HG03280 (cell line): ENCODE data around the gene LMBR1L.

Source experiments
- ATAC-seq: cut with Tn5 transposase; IDR thresholded peaks from one replicate; pipeline ENCODE4 v1.9.1; 2021; ENCODE audit warnings: mild to moderate bottlenecking, moderate library complexity; ENCODE audit not compliant: unreplicated experiment

LMBR1L gene

GRCh38 chr12:49055092-49055491 is 55.6 kb downstream of the LMBR1L start:
- no peak for ATAC-seq

GRCh38 chr12:49054524-49054923 is 56.1 kb downstream of the LMBR1L start:
- ATAC-seq = no peak

GRCh38 chr12:49054096-49054495 is 56.6 kb downstream of the LMBR1L start:
- ATAC-seq = no peak

- ATAC-seq = no peak
These were observed 58.0 kb downstream of the LMBR1L start for GRCh38 chr12:49052451-49053208.

GRCh38 chr12:49051777-49052438 is 58.7 kb downstream of the LMBR1L start:
- ATAC-seq = no peak

- no peak for ATAC-seq
These were observed 59.3 kb downstream of the LMBR1L start for GRCh38 chr12:49051373-49051764.

- no peak for ATAC-seq
These were observed 59.9 kb downstream of the LMBR1L start for GRCh38 chr12:49050507-49051372.

GRCh38 chr12:49049566-49050224 is 61.0 kb downstream of the LMBR1L start:
- ATAC-seq = no peak

GRCh38 chr12:49048953-49049352 is 61.7 kb downstream of the LMBR1L start:
- no peak for ATAC-seq
